GM12878 (cell line): ENCODE data around the gene ARMC9. TPM values are rescaled to one million over a fixed set of nuclear protein-coding genes. Genes with fewer than 3 reads are reported as not detected.

ENCODE experiments used
- BCL3 ChIP-seq: IDR thresholded peaks from 2 replicates; pipeline ENCODE4 v1.6.1; 2011; ENCODE audit warnings: borderline replicate concordance, low read depth, mild to moderate bottlenecking, moderate library complexity, low read length; ENCODE audit not compliant: insufficient read depth, poor library complexity, severe bottlenecking
- CEBPB ChIP-seq, 2 experiments: fragments of 150-350 bp in 1 of 2; IDR thresholded peaks; 2 replicates each; pipeline ENCODE4 v1.6.1; 2012 to 2014; ENCODE audit warnings: low read depth in 2 of 2, low read length in 2 of 2, borderline replicate concordance in 1 of 2, inconsistent platforms in 1 of 2
- ELK1 ChIP-seq: IDR thresholded peaks from 2 replicates; pipeline ENCODE4 v1.6.1; 2012; ENCODE audit warnings: low read depth, low read length, improper control_type of control experiment
- FOXK2 ChIP-seq: fragments of 450-650 bp; IDR thresholded peaks from 2 replicates; pipeline ENCODE4 v1.6.1; 2017; ENCODE audit warnings: mild to moderate bottlenecking, moderate library complexity
- MTA3 ChIP-seq: IDR thresholded peaks from 2 replicates; pipeline ENCODE4 v1.6.1; 2012; ENCODE audit warnings: low read length, inconsistent platforms, borderline replicate concordance
- PKNOX1 ChIP-seq: fragments of 450-650 bp; IDR thresholded peaks from 2 replicates; pipeline ENCODE4 v1.6.1; 2016; ENCODE audit warnings: mild to moderate bottlenecking
- SMARCA5 ChIP-seq: fragments of 450-650 bp; IDR thresholded peaks from 2 replicates; pipeline ENCODE4 v1.6.1; 2017; ENCODE audit warnings: mild to moderate bottlenecking
- SREBF2 ChIP-seq: IDR thresholded peaks from 2 replicates; pipeline ENCODE4 v1.6.1; 2012; ENCODE audit warnings: mild to moderate bottlenecking, low read length
- SRF ChIP-seq, 2 experiments: IDR thresholded peaks; 2 replicates each; pipeline ENCODE4 v1.6.1; 2011; ENCODE audit warnings: low read depth in 2 of 2, low read length in 2 of 2, mild to moderate bottlenecking in 1 of 2, moderate library complexity in 1 of 2
- STAT3 ChIP-seq: IDR thresholded peaks from 2 replicates; pipeline ENCODE4 v1.6.1; 2011; ENCODE audit warnings: low read depth, low read length, improper control_type of control experiment
- TCF12 ChIP-seq: IDR thresholded peaks from 2 replicates; pipeline ENCODE4 v1.6.1; 2011; ENCODE audit warnings: low read depth, mild to moderate bottlenecking, low read length
- ZBTB4 ChIP-seq: fragments of 450-650 bp; formaldehyde crosslinking; IDR thresholded peaks from 2 replicates; pipeline ENCODE4 v1.4.0; 2022; ENCODE audit warnings: mild to moderate bottlenecking, moderate library complexity
- ZBTB40 ChIP-seq: fragments of 450-650 bp; IDR thresholded peaks from 2 replicates; pipeline ENCODE4 v1.6.1; 2016; ENCODE audit warnings: mild to moderate bottlenecking, moderate library complexity, borderline replicate concordance
- ZNF207 ChIP-seq: fragments of 450-650 bp; IDR thresholded peaks from 2 replicates; pipeline ENCODE4 v1.6.1; 2014; ENCODE audit warnings: antibody characterized with exemption, mild to moderate bottlenecking, borderline replicate concordance
- polyA plus RNA-seq, 11 experiments: library from polyadenylated mRNA; depleted of rRNA in 4 of 11; unstranded in 6 of 11; stranded (reverse) in 5 of 11; fragments of >200 nt; fragmentation: Nextera tagmentation in 4 of 11; fragmentation: Illumina TruSeq in 1 of 11; extraction: Ambion mirVana in 4 of 11; extraction: Trizol in 1 of 11; gene quantifications; 1 replicate in 1 of 11; 2 replicates in 10 of 11; pipeline versions ENCODE4 v1.2.1 to v1.2.3, GENCODE V29; 2011 to 2016; ENCODE audit warnings: inconsistent platforms in 2 of 11, missing spikeins in 2 of 11, low read depth in 1 of 11
- total RNA-seq, 4 experiments: library from RNA; depleted of rRNA in 3 of 4; stranded (reverse); fragments of >200 nt in 3 of 4; fragmentation: Illumina TruSeq in 1 of 4; extraction: Trizol in 1 of 4; gene quantifications; 2 replicates each; pipeline versions ENCODE4 v1.2.1 to v1.2.3, GENCODE V29; 2013 to 2021

The ARMC9 gene
- total and polyA plus RNA-seq, 10 of the 15 experiments (the other 5 are each of a cell fraction or from before 2014, with no cell fraction given): 3.8 to 21.8 (median 10.4) TPM

- no peak for TF ChIP-seq ZBTB40
- no peak for TF ChIP-seq FOXK2
- no peak for TF ChIP-seq STAT3
- no peak for TF ChIP-seq BCL3
- peak; percentile 41; the same call in 1 of the 2 replicates for TF ChIP-seq SMARCA5
- TF ChIP-seq SREBF2: no peak
- no peak; the same call in 1 of the 2 replicates for TF ChIP-seq MTA3
- no peak for TF ChIP-seq CEBPB (IDR thresholded peaks at IDR 0.05; ENCODE audit: borderline replicate concordance in 1 of 2, low read depth in 2 of 2, low read length in 2 of 2)
- peak; percentile 83 for TF ChIP-seq PKNOX1
- TF ChIP-seq ZNF207: peak; percentile 15; the same call in 1 of the 2 replicates
- no peak for TF ChIP-seq ELK1
- TF ChIP-seq SRF (IDR thresholded peaks at IDR 0.05; ENCODE audit: low read depth in 2 of 2, low read length in 2 of 2): no peak
- 0 out of 2 replicates have a peak, but pooled peaks have one; percentile 35 for TF ChIP-seq ZBTB4 (CRISPR knock-in tag)
- peak; percentile 43; the same call in 1 of the 2 replicates for TF ChIP-seq TCF12
Measured at GRCh38 chr2:231227310-231228162, 29.1 kb downstream of the ARMC9 start (continued).
